ENCODE results near the gene MB21D2. TPM values are rescaled to one million over a fixed set of nuclear protein-coding genes. Genes with fewer than 3 reads are reported as not detected.

The MB21D2 gene
- total RNA-seq, 1 donor from 2014 or later, result 11.0 TPM

- no peaks in the 10 kb centered on the region for H3K4me1 Mint-ChIP-seq (ENCODE audit: low read depth, unreplicated experiment)
Observed at GRCh38 chr3:192947421-192947820, 29.8 kb upstream of the MB21D2 start.

DNA sequence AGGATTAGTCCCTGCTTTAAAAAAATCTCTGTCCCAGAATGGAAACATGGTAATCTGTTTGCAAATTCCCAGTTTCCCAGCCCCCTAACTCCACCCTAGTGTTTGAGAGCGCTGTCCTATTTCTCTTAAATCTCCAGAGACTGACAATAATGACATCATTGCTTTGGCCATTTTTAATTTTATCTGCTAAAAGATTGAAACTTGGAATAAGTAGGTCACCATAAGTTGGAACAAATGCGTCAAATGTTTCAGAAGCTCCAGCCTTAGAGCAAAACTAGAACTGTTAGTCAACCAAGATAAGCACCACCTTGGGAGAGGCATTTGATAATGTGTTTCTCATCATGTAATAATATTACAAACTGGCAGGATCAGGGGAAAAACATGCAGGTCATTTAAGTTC is 25.7 kb upstream of the MB21D2 start:
- H3K27ac ChIP-seq (ENCODE audit: low read depth, low read length), result no peak overlapping the region

More at GRCh38 chr3:192947421-192947820, 29.8 kb upstream of the MB21D2 start:
- DNase-seq (ENCODE audit: low read depth), result no peak
- no peaks in the 10 kb centered on the region for H4K20me1 ChIP-seq (ENCODE audit: insufficient read depth, low read length)
- H3K27ac Mint-ChIP-seq (ENCODE audit: unreplicated experiment), result no peak overlapping the region
- H3K4me3 Mint-ChIP-seq (ENCODE audit: unreplicated experiment), result no peak overlapping the region
- H3K36me3 Mint-ChIP-seq (ENCODE audit: low read depth, unreplicated experiment), result no peaks in the 10 kb centered on the region
- TF ChIP-seq EZH2 (IDR thresholded peaks at IDR 0.05; ENCODE audit: insufficient read depth, low read length) (no peak), CTCF (IDR thresholded peaks at IDR 0.05; ENCODE audit: insufficient read depth, low read depth, low read length) (no peak)
- H3K36me3 ChIP-seq (ENCODE audit: insufficient read depth, low read length), result no peaks in the 10 kb centered on the region
- H3K4me3 ChIP-seq (ENCODE audit: insufficient read depth, low read depth, low read length), result no peak overlapping the region
- no peaks in the 10 kb centered on the region for H3K9me3 Mint-ChIP-seq (ENCODE audit: unreplicated experiment)
- H3K9me3 ChIP-seq (ENCODE audit: insufficient read depth, low read depth, low read length), result no peaks in the 10 kb centered on the region
- peaks cover 10% of the 10 kb centered on the region for H3K27me3 Mint-ChIP-seq (ENCODE audit: low read depth, unreplicated experiment)
- H3K27me3 ChIP-seq (ENCODE audit: insufficient read depth, low read length), result no peaks in the 10 kb centered on the region
- H3K79me2 ChIP-seq (ENCODE audit: insufficient read depth, low read length), result no peaks in the 10 kb centered on the region
- H3K4me2 ChIP-seq (ENCODE audit: low read length), result no peak overlapping the region
- no peak overlapping the region for H3K27ac ChIP-seq (ENCODE audit: low read depth, low read length)
- no peak for FAIRE-seq
- no peaks in the 10 kb centered on the region for H3K4me1 ChIP-seq (ENCODE audit: insufficient read depth, low read length)
- no peak overlapping the region for H3K9ac ChIP-seq (ENCODE audit: low read length)
- H2AFZ ChIP-seq (ENCODE audit: low read depth, low read length), result no peak overlapping the region

More for the DNA sequence above, 25.7 kb upstream of the MB21D2 start:
- peaks cover 11% of the 10 kb centered on the region for H3K27me3 Mint-ChIP-seq (ENCODE audit: low read depth, unreplicated experiment)
- no peaks in the 10 kb centered on the region for H4K20me1 ChIP-seq (ENCODE audit: insufficient read depth, low read length)
- no peaks in the 10 kb centered on the region for H3K27me3 ChIP-seq (ENCODE audit: insufficient read depth, low read length)
- H3K36me3 ChIP-seq (ENCODE audit: insufficient read depth, low read length), result no peaks in the 10 kb centered on the region
- no peaks in the 10 kb centered on the region for H3K4me1 ChIP-seq (ENCODE audit: insufficient read depth, low read length)
- H3K4me2 ChIP-seq (ENCODE audit: low read length), result no peak overlapping the region
- TF ChIP-seq CTCF (IDR thresholded peaks at IDR 0.05; ENCODE audit: insufficient read depth, low read depth, low read length), result no peak
- no peak for TF ChIP-seq EZH2 (IDR thresholded peaks at IDR 0.05; ENCODE audit: insufficient read depth, low read length)
- DNase-seq (ENCODE audit: low read depth), result no peak
- H3K9me3 Mint-ChIP-seq (ENCODE audit: unreplicated experiment), result peaks cover 1% of the 10 kb centered on the region
- H2AFZ ChIP-seq (ENCODE audit: low read depth, low read length), result no peak overlapping the region
- no peaks in the 10 kb centered on the region for H3K36me3 Mint-ChIP-seq (ENCODE audit: low read depth, unreplicated experiment)
- no peak overlapping the region for H3K4me3 ChIP-seq (ENCODE audit: insufficient read depth, low read depth, low read length)
- no peaks in the 10 kb centered on the region for H3K4me1 Mint-ChIP-seq (ENCODE audit: low read depth, unreplicated experiment)
- no peak overlapping the region for H3K9ac ChIP-seq (ENCODE audit: low read length)
- no peaks in the 10 kb centered on the region for H3K79me2 ChIP-seq (ENCODE audit: insufficient read depth, low read length)
- H3K9me3 ChIP-seq (ENCODE audit: insufficient read depth, low read depth, low read length), result no peaks in the 10 kb centered on the region
- no peak overlapping the region for H3K27ac Mint-ChIP-seq (ENCODE audit: unreplicated experiment)
- H3K4me3 Mint-ChIP-seq (ENCODE audit: unreplicated experiment), result no peak overlapping the region
- no peak for FAIRE-seq
